ENCODE measurements around the gene ADGRL3.

ADGRL3 gene

DNA sequence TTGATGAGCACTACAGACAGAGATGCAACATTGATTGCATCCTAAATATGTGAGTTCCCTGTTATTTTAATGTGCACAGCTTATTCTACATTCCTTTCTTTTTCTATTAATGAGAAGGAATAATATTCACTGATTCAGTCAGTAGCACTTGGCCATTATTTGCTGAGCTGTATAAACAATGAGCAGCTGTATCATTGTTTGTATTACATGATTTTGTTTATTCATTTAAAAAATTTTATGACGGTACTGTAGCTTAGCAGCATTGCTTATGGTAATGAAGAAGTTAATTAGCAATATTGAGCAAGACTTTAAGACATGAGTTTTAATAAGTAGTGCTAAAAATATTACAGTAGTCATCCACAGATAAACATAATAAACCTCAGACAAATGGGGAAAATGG is 582.0 kb downstream of the ADGRL3 start:
- H3K4me3 ChIP-seq (ENCODE audit: low read depth, low read length) = no peak overlapping the region
- no peak overlapping the region for H2AFZ ChIP-seq (ENCODE audit: insufficient read depth, low read length, poor library complexity)
- no peak overlapping the region for H2AK5ac ChIP-seq (ENCODE audit: low read length)
- no peaks in the 10 kb centered on the region for H3K4me1 ChIP-seq (ENCODE audit: control insufficient read depth in 1 of 2, insufficient read depth in 2 of 2, low read length in 2 of 2)
- H3K27me3 ChIP-seq (ENCODE audit: insufficient read depth, low read length) = no peaks in the 10 kb centered on the region
- no CpG with 5 or more reads among the region's 1 CpG for WGBS (ENCODE audit: extremely low coverage, insufficient coverage, insufficient read length)
- no peak overlapping the region for H2BK5ac ChIP-seq (ENCODE audit: low read depth, low read length, poor library complexity)
- H3K36me3 ChIP-seq (ENCODE audit: control insufficient read depth in 1 of 2, insufficient read depth in 2 of 2, low read length in 2 of 2) = no peaks in the 10 kb centered on the region
- no peak overlapping the region for H2BK12ac ChIP-seq (ENCODE audit: low read length)
- no peak overlapping the region for H3K4me2 ChIP-seq (ENCODE audit: low read length)
- no peak overlapping the region for H4K8ac ChIP-seq (ENCODE audit: low read depth, low read length)
- H3K23ac ChIP-seq (ENCODE audit: low read length) = no peak overlapping the region
- no peaks in the 10 kb centered on the region for H3K9me3 ChIP-seq (ENCODE audit: insufficient read depth, low read depth, low read length)
- H2BK120ac ChIP-seq (ENCODE audit: insufficient read depth, low read length, poor library complexity) = no peak overlapping the region
- H3K79me2 ChIP-seq (ENCODE audit: control insufficient read depth, insufficient read depth, low read length, poor library complexity) = no peaks in the 10 kb centered on the region
- H4K91ac ChIP-seq (ENCODE audit: low read depth, low read length) = no peak overlapping the region
- no peak overlapping the region for H3K18ac ChIP-seq (ENCODE audit: low read length)
- DNase-seq = no peak
- no peaks in the 10 kb centered on the region for H3K79me1 ChIP-seq (ENCODE audit: low read length)
- H3K14ac ChIP-seq (ENCODE audit: low read length) = no peak overlapping the region
- no peak overlapping the region for H3K27ac ChIP-seq (ENCODE audit: low read depth, low read length)
- no peak overlapping the region for H4K12ac ChIP-seq (ENCODE audit: low read depth, low read length)
- H3K4ac ChIP-seq (ENCODE audit: low read depth, low read length) = no peak overlapping the region
- H3K9ac ChIP-seq (ENCODE audit: low read length) = no peak overlapping the region

- Histone ChIP-seq H3K4me3 (ENCODE audit: low read depth, low read length) (no peak overlapping the region), H3K79me2 (ENCODE audit: control insufficient read depth, insufficient read depth, low read length, poor library complexity) (no peaks in the 10 kb centered on the region), H4K8ac (ENCODE audit: low read depth, low read length) (no peak overlapping the region), H3K14ac (ENCODE audit: low read length) (no peak overlapping the region), H3K18ac (ENCODE audit: low read length) (no peak overlapping the region), H3K9ac (ENCODE audit: low read length) (no peak overlapping the region), H2BK12ac (ENCODE audit: low read length) (no peak overlapping the region), H2AK5ac (ENCODE audit: low read length) (no peak overlapping the region), H3K36me3 (ENCODE audit: control insufficient read depth in 1 of 2, insufficient read depth in 2 of 2, low read length in 2 of 2) (no peaks in the 10 kb centered on the region), H4K91ac (ENCODE audit: low read depth, low read length) (no peak overlapping the region), H3K79me1 (ENCODE audit: low read length) (no peaks in the 10 kb centered on the region), H3K4me1 (ENCODE audit: control insufficient read depth in 1 of 2, insufficient read depth in 2 of 2, low read length in 2 of 2) (no peaks in the 10 kb centered on the region), H3K9me3 (ENCODE audit: insufficient read depth, low read depth, low read length) (no peaks in the 10 kb centered on the region), H3K4me2 (ENCODE audit: low read length) (no peak overlapping the region), H3K4ac (ENCODE audit: low read depth, low read length) (no peak overlapping the region), H2BK120ac (ENCODE audit: insufficient read depth, low read length, poor library complexity) (no peak overlapping the region), H2BK5ac (ENCODE audit: low read depth, low read length, poor library complexity) (no peak overlapping the region), H2AFZ (ENCODE audit: insufficient read depth, low read length, poor library complexity) (no peak overlapping the region), H3K27me3 (ENCODE audit: insufficient read depth, low read length) (no peaks in the 10 kb centered on the region), H4K12ac (ENCODE audit: low read depth, low read length) (no peak overlapping the region), H3K27ac (ENCODE audit: low read depth, low read length) (no peak overlapping the region), H3K23ac (ENCODE audit: low read length) (no peak overlapping the region)
- no peak for DNase-seq
Measured at GRCh38 chr4:61783050-61783449, 582.9 kb downstream of the ADGRL3 start.

DNA sequence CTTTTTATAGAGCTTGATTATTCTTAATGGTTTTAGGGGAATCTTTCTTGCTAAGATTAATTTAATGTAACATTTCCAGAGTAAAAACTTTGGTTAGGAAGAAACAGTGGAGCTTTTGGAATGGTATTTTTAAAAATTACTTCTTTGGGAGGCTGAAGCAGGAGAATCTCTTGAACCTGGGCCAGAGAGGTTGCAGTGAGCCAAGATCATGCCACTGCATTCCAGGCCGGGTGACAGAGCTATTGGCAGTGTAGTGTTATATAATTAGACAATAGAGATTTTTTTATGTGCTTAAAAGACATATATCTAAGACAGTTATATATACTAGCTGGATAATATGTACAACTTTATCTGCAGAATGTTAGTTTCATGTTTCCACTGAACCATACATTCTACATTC is 585.6 kb downstream of the ADGRL3 start:
- H4K12ac ChIP-seq (ENCODE audit: low read depth, low read length) = no peak overlapping the region
- no peak overlapping the region for H4K91ac ChIP-seq (ENCODE audit: low read depth, low read length)
- H3K4ac ChIP-seq (ENCODE audit: low read depth, low read length) = no peak overlapping the region
- no peak overlapping the region for H3K14ac ChIP-seq (ENCODE audit: low read length)
- no peak overlapping the region for H3K9ac ChIP-seq (ENCODE audit: low read length)
- no peak overlapping the region for H3K4me2 ChIP-seq (ENCODE audit: low read length)
- H2AK5ac ChIP-seq (ENCODE audit: low read length) = no peak overlapping the region
- no peaks in the 10 kb centered on the region for H3K36me3 ChIP-seq (ENCODE audit: control insufficient read depth in 1 of 2, insufficient read depth in 2 of 2, low read length in 2 of 2)
- WGBS (ENCODE audit: extremely low coverage, insufficient coverage, insufficient read length) = no CpG with 5 or more reads among the region's 1 CpG
- no peaks in the 10 kb centered on the region for H3K79me1 ChIP-seq (ENCODE audit: low read length)
- no peak overlapping the region for H2BK12ac ChIP-seq (ENCODE audit: low read length)
- H3K18ac ChIP-seq (ENCODE audit: low read length) = no peak overlapping the region
- H3K79me2 ChIP-seq (ENCODE audit: control insufficient read depth, insufficient read depth, low read length, poor library complexity) = no peaks in the 10 kb centered on the region
- no peaks in the 10 kb centered on the region for H3K4me1 ChIP-seq (ENCODE audit: control insufficient read depth in 1 of 2, insufficient read depth in 2 of 2, low read length in 2 of 2)
- no peaks in the 10 kb centered on the region for H3K9me3 ChIP-seq (ENCODE audit: insufficient read depth, low read depth, low read length)
- H2AFZ ChIP-seq (ENCODE audit: insufficient read depth, low read length, poor library complexity) = no peak overlapping the region
- no peak overlapping the region for H3K23ac ChIP-seq (ENCODE audit: low read length)
- H2BK5ac ChIP-seq (ENCODE audit: low read depth, low read length, poor library complexity) = no peak overlapping the region
- no peak overlapping the region for H3K4me3 ChIP-seq (ENCODE audit: low read depth, low read length)
- H3K27me3 ChIP-seq (ENCODE audit: insufficient read depth, low read length) = no peaks in the 10 kb centered on the region
- no peak overlapping the region for H3K27ac ChIP-seq (ENCODE audit: low read depth, low read length)
- no peak for DNase-seq
- H4K8ac ChIP-seq (ENCODE audit: low read depth, low read length) = no peak overlapping the region
- H2BK120ac ChIP-seq (ENCODE audit: insufficient read depth, low read length, poor library complexity) = no peak overlapping the region

- H3K9ac ChIP-seq (ENCODE audit: low read length) = no peak overlapping the region
- H2AFZ ChIP-seq (ENCODE audit: insufficient read depth, low read length, poor library complexity) = no peak overlapping the region
- H2BK5ac ChIP-seq (ENCODE audit: low read depth, low read length, poor library complexity) = no peak overlapping the region
- no peak overlapping the region for H3K23ac ChIP-seq (ENCODE audit: low read length)
- H3K14ac ChIP-seq (ENCODE audit: low read length) = no peak overlapping the region
- H3K4me3 ChIP-seq (ENCODE audit: low read depth, low read length) = no peak overlapping the region
- no peak overlapping the region for H2BK120ac ChIP-seq (ENCODE audit: insufficient read depth, low read length, poor library complexity)
- no peak overlapping the region for H4K12ac ChIP-seq (ENCODE audit: low read depth, low read length)
- no peak for DNase-seq
- no peaks in the 10 kb centered on the region for H3K27me3 ChIP-seq (ENCODE audit: insufficient read depth, low read length)
- no peaks in the 10 kb centered on the region for H3K36me3 ChIP-seq (ENCODE audit: control insufficient read depth in 1 of 2, insufficient read depth in 2 of 2, low read length in 2 of 2)
- H2AK5ac ChIP-seq (ENCODE audit: low read length) = no peak overlapping the region
- H3K79me1 ChIP-seq (ENCODE audit: low read length) = no peaks in the 10 kb centered on the region
- no CpG with 5 or more reads among the region's 2 CpGs for WGBS (ENCODE audit: extremely low coverage, insufficient coverage, insufficient read length)
- H3K27ac ChIP-seq (ENCODE audit: low read depth, low read length) = no peak overlapping the region
- H3K4me1 ChIP-seq (ENCODE audit: control insufficient read depth in 1 of 2, insufficient read depth in 2 of 2, low read length in 2 of 2) = no peaks in the 10 kb centered on the region
- H3K4ac ChIP-seq (ENCODE audit: low read depth, low read length) = no peak overlapping the region
- H2BK12ac ChIP-seq (ENCODE audit: low read length) = no peak overlapping the region
- H3K4me2 ChIP-seq (ENCODE audit: low read length) = no peak overlapping the region
- no peak overlapping the region for H3K18ac ChIP-seq (ENCODE audit: low read length)
- no peaks in the 10 kb centered on the region for H3K79me2 ChIP-seq (ENCODE audit: control insufficient read depth, insufficient read depth, low read length, poor library complexity)
- H3K9me3 ChIP-seq (ENCODE audit: insufficient read depth, low read depth, low read length) = no peaks in the 10 kb centered on the region
- H4K8ac ChIP-seq (ENCODE audit: low read depth, low read length) = no peak overlapping the region
- H4K91ac ChIP-seq (ENCODE audit: low read depth, low read length) = no peak overlapping the region
Measured at GRCh38 chr4:61786211-61786610, 586.1 kb downstream of the ADGRL3 start.

DNA sequence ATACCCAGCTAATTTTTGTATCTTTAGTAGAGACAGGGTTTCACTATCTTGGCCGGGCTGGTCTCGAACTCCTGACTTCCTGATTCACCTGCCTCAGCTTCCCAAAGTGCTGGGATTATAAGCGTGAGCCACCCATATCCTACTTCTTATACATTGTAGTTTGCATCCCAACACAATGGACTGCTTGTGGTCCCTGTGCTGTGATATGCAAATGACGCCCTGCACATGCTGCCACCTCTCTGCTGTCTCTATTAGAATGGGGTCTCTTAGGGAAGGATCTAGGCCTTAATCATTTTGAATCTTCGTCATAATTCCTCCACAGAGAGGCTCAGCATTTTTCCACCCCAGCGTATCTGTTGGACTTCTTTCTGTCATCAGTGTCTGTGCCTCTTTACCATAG is 595.9 kb downstream of the ADGRL3 start:
- no peak for DNase-seq
- Histone ChIP-seq H2BK120ac (ENCODE audit: insufficient read depth, low read length, poor library complexity) (no peak overlapping the region), H3K23ac (ENCODE audit: low read length) (no peak overlapping the region), H2BK12ac (ENCODE audit: low read length) (no peak overlapping the region), H3K9ac (ENCODE audit: low read length) (no peak overlapping the region), H3K4me2 (ENCODE audit: low read length) (no peak overlapping the region), H2BK5ac (ENCODE audit: low read depth, low read length, poor library complexity) (no peak overlapping the region), H3K79me2 (ENCODE audit: control insufficient read depth, insufficient read depth, low read length, poor library complexity) (no peaks in the 10 kb centered on the region), H3K79me1 (ENCODE audit: low read length) (no peaks in the 10 kb centered on the region), H3K4me1 (ENCODE audit: control insufficient read depth in 1 of 2, insufficient read depth in 2 of 2, low read length in 2 of 2) (no peaks in the 10 kb centered on the region), H3K9me3 (ENCODE audit: insufficient read depth, low read depth, low read length) (peaks cover 4% of the 10 kb centered on the region), H3K27me3 (ENCODE audit: insufficient read depth, low read length) (no peaks in the 10 kb centered on the region), H4K8ac (ENCODE audit: low read depth, low read length) (no peak overlapping the region), H3K36me3 (ENCODE audit: control insufficient read depth in 1 of 2, insufficient read depth in 2 of 2, low read length in 2 of 2) (no peaks in the 10 kb centered on the region), H4K12ac (ENCODE audit: low read depth, low read length) (no peak overlapping the region), H3K27ac (ENCODE audit: low read depth, low read length) (no peak overlapping the region), H4K91ac (ENCODE audit: low read depth, low read length) (no peak overlapping the region), H2AK5ac (ENCODE audit: low read length) (no peak overlapping the region), H3K18ac (ENCODE audit: low read length) (no peak overlapping the region), H3K4ac (ENCODE audit: low read depth, low read length) (no peak overlapping the region), H3K4me3 (ENCODE audit: low read depth, low read length) (no peak overlapping the region), H3K14ac (ENCODE audit: low read length) (no peak overlapping the region), H2AFZ (ENCODE audit: insufficient read depth, low read length, poor library complexity) (no peak overlapping the region)
- WGBS (ENCODE audit: extremely low coverage, insufficient coverage, insufficient read length) = no CpG with 5 or more reads among the region's 6 CpGs

Measured in trophoblast cell (in vitro differentiated cells and primary cell).